Esophagus (tissue), 2 donors: ENCODE results near the gene PRTFDC1. TPM values are rescaled to one million over a fixed set of nuclear protein-coding genes. Genes with fewer than 3 reads are reported as not detected.
"Not testable (repeated sequence)": the region's sequence is repeated elsewhere in the genome, so short reads cannot be mapped to it uniquely, and the experiment has no call there.

ENCODE experiments used
- H3K27ac ChIP-seq, 2 donors: one replicate each; pipeline ENCODE4 v1.5.1; 2013; ENCODE audit warnings: low read depth in 2 of 2, mild to moderate bottlenecking in 2 of 2, inconsistent platforms in 1 of 2, low read length in 1 of 2, moderate library complexity in 1 of 2
- H3K27me3 ChIP-seq, 2 donors: one replicate each; pipeline ENCODE4 v1.6.1; 2013; ENCODE audit warnings: low read length in 2 of 2, control low read depth in 1 of 2, mild to moderate bottlenecking in 1 of 2; ENCODE audit not compliant: insufficient read depth in 2 of 2, control insufficient read depth in 1 of 2
- H3K36me3 ChIP-seq, 2 donors: one replicate each; pipeline ENCODE4 v1.6.1; 2013; ENCODE audit warnings: low read length in 1 of 2; ENCODE audit not compliant: control insufficient read depth in 2 of 2, insufficient read depth in 2 of 2
- H3K4me1 ChIP-seq, 2 donors: one replicate each; pipeline ENCODE4 v1.6.1; 2013; ENCODE audit warnings: low read length in 1 of 2; ENCODE audit not compliant: control insufficient read depth in 2 of 2, insufficient read depth in 2 of 2
- H3K4me3 ChIP-seq, 2 donors: one replicate each; pipeline ENCODE4 v1.5.1; 2013; ENCODE audit warnings: low read length in 2 of 2, mild to moderate bottlenecking in 2 of 2, low read depth in 1 of 2, moderate library complexity in 1 of 2
- H3K9me3 ChIP-seq, 2 donors: one replicate each; pipeline ENCODE4 v1.6.1; 2013; ENCODE audit warnings: mild to moderate bottlenecking in 2 of 2, low read depth in 1 of 2, low read length in 1 of 2, moderate library complexity in 1 of 2; ENCODE audit not compliant: control insufficient read depth in 2 of 2, insufficient read depth in 1 of 2
- WGBS, 2 donors: extraction: QIAGEN DNeasy Blood & Tissue Kit; methylation state at CpG; one replicate each; pipeline ENCODE4 v1.1.7; 2013; 5-methylcytosine and 5-hydroxymethylcytosine counted together
- polyA plus RNA-seq, 2 donors: library from polyadenylated mRNA; stranded (reverse); fragments of 200-250 nt; gene quantifications; one replicate each; pipeline ENCODE4 v1.2.3, GENCODE V29; 2013
- donor health status: healthy with polysubstance abuse.
- donor health status: Bipolar disorder and iron deficiency.

The PRTFDC1 gene
- polyA plus RNA-seq, 2 donors: 0.98 to 1.0 TPM

- H3K9me3 ChIP-seq: no peaks in the 10 kb centered on the region
- 81 to 85% methylated on average over 3 of the region's 3 CpGs for WGBS, 2 donors
- no peaks in the 10 kb centered on the region for H3K36me3 ChIP-seq
- H3K27ac ChIP-seq: no peak overlapping the region
- no peaks in the 10 kb centered on the region for H3K4me1 ChIP-seq
- H3K4me3 ChIP-seq: no peak overlapping the region
- no peaks in the 10 kb centered on the region for H3K27me3 ChIP-seq
Observed at GRCh38 chr10:24983946-24984345, 31.5 kb upstream of the PRTFDC1 start.

DNA sequence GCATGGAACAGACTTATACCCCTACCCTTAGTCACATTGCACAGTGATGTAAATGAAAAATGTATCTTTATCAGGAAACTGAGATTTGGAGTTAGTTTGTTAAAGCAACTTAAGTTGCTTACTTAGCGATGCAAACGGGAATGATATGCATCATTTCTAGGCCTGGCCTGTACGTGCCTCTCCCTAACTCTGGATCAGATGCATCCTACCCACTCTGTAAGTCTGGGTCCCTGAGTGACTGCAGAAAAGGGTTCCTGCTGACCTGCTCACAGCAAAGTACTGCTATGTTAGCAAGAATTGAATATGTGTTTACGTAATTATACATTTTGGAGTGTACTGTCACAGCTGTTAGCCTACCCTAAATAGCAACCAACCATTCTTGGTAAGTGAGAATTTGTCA is 30.7 kb upstream of the PRTFDC1 start:
- 97% methylated on average over 4 of the region's 4 CpGs for WGBS, 2 donors
- H3K4me3 ChIP-seq: no peak overlapping the region

GRCh38 chr10:24982319-24983112 is 30.1 kb upstream of the PRTFDC1 start:
- H3K9me3 ChIP-seq: no peaks in the 10 kb centered on the region
- no peaks in the 10 kb centered on the region for H3K27me3 ChIP-seq
- 79 to 96% methylated on average over 1 of the region's 1 CpG for WGBS, 2 donors
- no peak overlapping the region for H3K27ac ChIP-seq
- no peaks in the 10 kb centered on the region for H3K4me1 ChIP-seq
- H3K4me3 ChIP-seq: no peak overlapping the region
- H3K36me3 ChIP-seq: no peaks in the 10 kb centered on the region

More for the DNA sequence above, 30.7 kb upstream of the PRTFDC1 start:
- no peaks in the 10 kb centered on the region for H3K27me3 ChIP-seq
- no peaks in the 10 kb centered on the region for H3K4me1 ChIP-seq
- no peak overlapping the region for H3K27ac ChIP-seq
- no peaks in the 10 kb centered on the region for H3K36me3 ChIP-seq
- no peaks in the 10 kb centered on the region for H3K9me3 ChIP-seq

DNA sequence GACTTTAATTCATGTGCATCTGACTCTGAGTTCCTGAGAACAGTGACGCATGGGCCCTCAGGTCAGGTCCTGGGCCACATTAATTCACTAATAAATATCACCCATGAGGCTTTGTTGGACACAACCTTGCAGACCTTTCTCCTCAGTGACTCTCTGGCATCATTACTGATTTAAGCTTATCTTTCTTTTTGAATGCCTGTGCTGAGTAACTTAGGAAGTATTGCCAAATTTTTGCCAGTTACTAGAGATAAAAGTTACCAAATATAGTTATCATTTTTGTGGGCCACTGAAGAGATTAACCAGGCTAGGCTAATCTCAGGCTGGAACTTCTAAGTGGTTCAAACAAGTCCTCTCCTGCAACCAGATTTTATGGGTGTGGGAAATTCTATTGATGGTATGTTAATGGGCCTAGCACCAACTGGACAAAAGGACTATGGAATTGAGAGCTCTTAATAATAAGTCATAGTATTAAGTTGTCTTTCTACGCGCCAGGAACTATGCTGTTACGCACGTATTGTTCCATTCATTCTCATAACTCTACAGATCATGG is 28.8 kb upstream of the PRTFDC1 start:
- 79 to 90% methylated on average over 5 of the region's 5 CpGs for WGBS, 2 donors
- Histone ChIP-seq H3K4me1 (no peaks in the 10 kb centered on the region), H3K36me3 (no peaks in the 10 kb centered on the region), H3K9me3 (no peaks in the 10 kb centered on the region), H3K4me3 (no peak overlapping the region), H3K27ac (no peak overlapping the region), H3K27me3 (no peaks in the 10 kb centered on the region)

GRCh38 chr10:24979685-24980084 is 27.3 kb upstream of the PRTFDC1 start:
- Histone ChIP-seq H3K27me3 (no peaks in the 10 kb centered on the region), H3K4me3 (no peak overlapping the region), H3K36me3 (no peaks in the 10 kb centered on the region), H3K4me1 (no peaks in the 10 kb centered on the region), H3K9me3 (no peaks in the 10 kb centered on the region), H3K27ac (no peak overlapping the region)
- WGBS, 2 donors: 95 to 98% methylated on average over 4 of the region's 4 CpGs

DNA sequence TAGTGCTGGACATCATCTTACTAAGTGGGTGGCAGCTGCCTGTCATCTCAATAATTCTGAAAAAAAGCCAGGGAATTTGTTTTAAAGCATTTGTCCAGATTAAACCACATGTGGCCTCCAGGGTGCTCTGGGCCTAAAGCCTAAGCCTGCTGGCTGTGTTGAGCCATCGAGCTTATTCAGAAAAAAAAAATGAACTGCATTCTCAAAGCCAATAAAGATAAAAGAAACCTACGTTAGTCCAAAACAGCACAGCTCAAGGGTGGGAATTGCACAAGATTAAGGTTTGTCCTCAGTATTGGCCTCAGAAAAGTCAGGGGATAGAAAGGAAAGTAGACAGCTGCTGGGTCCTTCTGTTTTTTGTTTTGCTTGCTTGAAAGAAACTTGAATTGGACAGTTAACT is 22.6 kb upstream of the PRTFDC1 start:
- no peak overlapping the region for H3K27ac ChIP-seq

GRCh38 chr10:24973163-24973562 is 20.8 kb upstream of the PRTFDC1 start:
- no peak overlapping the region for H3K4me3 ChIP-seq
- 87 to 89% methylated on average over 5 of the region's 5 CpGs for WGBS, 2 donors
- H3K27ac ChIP-seq: no peak overlapping the region
- H3K4me1 ChIP-seq: no peaks in the 10 kb centered on the region
- H3K27me3 ChIP-seq: no peaks in the 10 kb centered on the region
- H3K36me3 ChIP-seq: no peaks in the 10 kb centered on the region
- H3K9me3 ChIP-seq: no peaks in the 10 kb centered on the region

More for the DNA sequence above, 22.6 kb upstream of the PRTFDC1 start:
- 33 to 36% methylated on average over 2 of the region's 2 CpGs for WGBS, 2 donors
- no peaks in the 10 kb centered on the region for H3K27me3 ChIP-seq
- H3K4me3 ChIP-seq: no peak overlapping the region
- H3K4me1 ChIP-seq: no peaks in the 10 kb centered on the region
- no peaks in the 10 kb centered on the region for H3K36me3 ChIP-seq
- no peaks in the 10 kb centered on the region for H3K9me3 ChIP-seq

DNA sequence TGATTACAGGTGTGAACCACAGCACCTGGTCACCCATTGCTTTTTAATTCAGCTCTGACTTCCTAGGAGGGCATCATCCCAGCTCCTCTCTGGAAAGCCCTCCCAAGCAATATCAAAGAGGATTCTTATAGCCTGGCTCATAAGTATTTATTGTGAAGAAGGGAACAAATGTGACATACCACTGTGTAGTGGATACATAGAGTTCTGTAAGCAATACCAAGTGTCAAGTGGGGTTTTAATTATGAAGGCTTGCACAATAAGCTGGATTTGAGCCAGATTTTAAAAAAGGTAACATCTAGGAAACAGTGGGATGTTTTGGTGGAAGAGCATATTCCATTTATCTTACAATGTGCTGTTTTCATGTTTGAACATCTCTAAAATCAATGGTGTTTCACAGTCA is 19.0 kb upstream of the PRTFDC1 start:
- Histone ChIP-seq H3K9me3 (no peaks in the 10 kb centered on the region), H3K36me3 (no peaks in the 10 kb centered on the region), H3K4me1 (no peaks in the 10 kb centered on the region), H3K27me3 (no peaks in the 10 kb centered on the region), H3K4me3 (no peak overlapping the region), H3K27ac (no peak overlapping the region)

DNA sequence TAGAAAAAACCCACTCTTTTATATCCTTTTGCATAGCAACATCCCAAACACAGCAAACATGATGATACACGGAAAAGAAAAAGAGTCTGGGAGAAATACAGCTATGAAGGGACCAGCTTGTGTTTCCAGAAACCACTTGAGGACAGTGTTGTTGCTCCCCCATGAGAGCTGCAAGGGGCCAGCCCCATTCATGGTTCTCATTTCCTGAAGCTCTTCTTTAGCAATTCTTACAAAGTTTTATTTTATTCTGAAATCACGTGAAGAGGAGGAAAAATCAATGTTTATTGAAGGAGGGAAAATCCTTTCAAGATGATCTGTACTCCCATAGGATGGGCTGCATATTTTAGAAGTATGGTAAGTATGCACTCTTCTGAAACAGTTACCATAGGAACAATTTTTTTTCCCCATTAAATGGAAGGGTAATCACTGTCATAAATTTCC is 17.5 kb upstream of the PRTFDC1 start:
- no peaks in the 10 kb centered on the region for H3K36me3 ChIP-seq
- H3K9me3 ChIP-seq: no peaks in the 10 kb centered on the region
- 61 to 69% methylated on average over 2 of the region's 2 CpGs for WGBS, 2 donors
- H3K27ac ChIP-seq: no peak overlapping the region
- H3K4me1 ChIP-seq: no peaks in the 10 kb centered on the region
- no peak overlapping the region for H3K4me3 ChIP-seq
- no peaks in the 10 kb centered on the region for H3K27me3 ChIP-seq

GRCh38 chr10:24968951-24969350 is 16.5 kb upstream of the PRTFDC1 start:
- H3K4me3 ChIP-seq, H3K9me3 ChIP-seq, H3K27me3 ChIP-seq, H3K36me3 ChIP-seq, H3K4me1 ChIP-seq, H3K27ac ChIP-seq: not testable (repeated sequence)
- WGBS, 2 donors: 91% methylated on average over 11 of the region's 11 CpGs
